Stomach (tissue), 4 donors: ENCODE results near the gene POT1.

Source experiments
- CTCF ChIP-seq, 7 experiments: fragments of 450-650 bp in 4 of 7; fragments of 200-600 bp in 3 of 7; sonication (generic) in 3 of 7; IDR thresholded peaks; one replicate each; pipeline ENCODE4 v1.5.1; 2016 to 2019; ENCODE audit warnings: antibody characterized with exemption in 7 of 7, control low read depth in 2 of 7, mild to moderate bottlenecking in 1 of 7
- EP300 ChIP-seq: sonication (generic); formaldehyde crosslinking; IDR thresholded peaks from one replicate; pipeline ENCODE4 v1.6.1; 2017; ENCODE audit warnings: antibody characterized with exemption
- POLR2A ChIP-seq, 4 donors: fragments of 450-650 bp; IDR thresholded peaks; one replicate each; pipeline ENCODE4 v1.6.1; 2016; ENCODE audit warnings: antibody characterized with exemption in 4 of 4, control low read depth in 2 of 4, mild to moderate bottlenecking in 1 of 4, moderate library complexity in 1 of 4
- POLR2AphosphoS5 ChIP-seq, 3 donors: sonication (generic); formaldehyde crosslinking; IDR thresholded peaks; one replicate each; pipeline ENCODE4 v1.6.1; 2016; ENCODE audit warnings: antibody characterized with exemption in 3 of 3

- TF ChIP-seq POLR2A (IDR thresholded peaks at IDR 0.05) = no peak
- no peak for TF ChIP-seq EP300
- TF ChIP-seq CTCF (IDR thresholded peaks at IDR 0.05) = no peak
- TF ChIP-seq POLR2AphosphoS5 (IDR thresholded peaks at IDR 0.05) = no peak
These were observed 30.1 kb upstream of the POT1 start for GRCh38 chr7:124959676-124960075.
